Activated B cell treated with CpG ODN at 0.5 μM for 24 hours (primary cell): ENCODE data around the gene GXYLT2. TPM values are rescaled to one million over a fixed set of nuclear protein-coding genes. Genes with fewer than 3 reads are reported as not detected.

Experiments used
- ATAC-seq: fragments of 200-7000 bp; cut with Tn5 transposase; one replicate; pipeline ENCODE4 v1.10.0; 2021; ENCODE audit warnings: low read depth, mild to moderate bottlenecking, moderate library complexity
- CTCF ChIA-PET: fragments of 350-600 bp; sonication (Branson Sonifier 250); formaldehyde crosslinking; loops from one replicate; lab custom pipeline; 2021; ENCODE audit warnings: antibody characterized with exemption; lab: Charles Lee
- POLR2A ChIA-PET: fragments of 350-600 bp; sonication (Branson Sonifier 250); formaldehyde crosslinking; loops from one replicate; lab custom pipeline; 2021; ENCODE audit warnings: antibody characterized with exemption; lab: Charles Lee
- DNase-seq: peaks from one replicate; pipeline ENCODE4 v3.0.0; 2022
- H3K27ac Mint-ChIP-seq: one replicate; pipeline ENCODE4 v1.8.0; 2020; ENCODE audit warnings: mixed read lengths
- H3K27me3 Mint-ChIP-seq: one replicate; pipeline ENCODE4 v1.8.0; 2021; ENCODE audit warnings: mixed read lengths
- H3K36me3 Mint-ChIP-seq: one replicate; pipeline ENCODE4 v1.8.0; 2021; ENCODE audit warnings: low read depth, mixed read lengths
- H3K4me1 Mint-ChIP-seq: one replicate; pipeline ENCODE4 v1.8.0; 2021; ENCODE audit warnings: mixed read lengths
- H3K4me3 Mint-ChIP-seq: one replicate; pipeline ENCODE4 v1.8.0; 2020; ENCODE audit warnings: mild to moderate bottlenecking, mixed read lengths
- H3K9me3 Mint-ChIP-seq: one replicate; pipeline ENCODE4 v1.8.0; 2020; ENCODE audit warnings: mixed read lengths
- intact Hi-C: fragments of 100-400 bp; cut with micrococcal nuclease; formaldehyde crosslinking; loops from one replicate; pipeline ENCODE4 v1.15.1; 2024
- total RNA-seq: library from RNA; stranded (reverse); gene quantifications from 2 replicates; pipeline ENCODE4 v1.2.3, GENCODE V29; 2022
- TF ChIP-seq, protein P1 (sequence below): fragments of 200-600 bp; IDR thresholded peaks from one replicate; pipeline ENCODE4 v1.8.0; 2022; ENCODE audit warnings: antibody characterized with exemption, mild to moderate bottlenecking

The GXYLT2 gene
- total RNA-seq, 1 donor from 2014 or later, result not detected

DNA sequence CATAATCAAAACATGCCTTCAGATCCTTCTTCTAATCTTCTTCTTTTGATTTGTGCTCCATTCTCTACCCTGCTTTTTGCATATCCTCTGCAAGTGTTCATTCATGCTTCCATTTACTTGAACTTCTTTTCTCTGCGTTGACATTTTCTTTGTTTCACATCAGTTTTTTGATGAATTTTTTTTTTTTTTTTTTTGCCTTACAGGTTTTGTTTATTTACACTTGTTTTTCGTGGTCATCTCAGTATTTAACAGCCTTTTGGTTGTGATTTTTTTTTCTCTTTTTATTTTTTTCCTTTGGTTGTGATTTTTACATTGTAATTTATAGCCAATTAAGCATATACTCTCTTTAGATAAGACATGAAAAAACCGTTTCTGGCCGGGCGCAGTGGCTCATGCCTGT is 27.8 kb upstream of the GXYLT2 start:
- Mint-ChIP-seq H3K9me3 (no peaks in the 10 kb centered on the region), H3K4me3 (no peak overlapping the region), H3K4me1 (no peaks in the 10 kb centered on the region), H3K36me3 (no peaks in the 10 kb centered on the region), H3K27me3 (peaks cover 5% of the 10 kb centered on the region), H3K27ac (no peak overlapping the region)
- ChIA-PET POLR2A (no interaction called here), CTCF (no interaction called here)
- ATAC-seq, result no peak
- TF ChIP-seq, protein P1, sequence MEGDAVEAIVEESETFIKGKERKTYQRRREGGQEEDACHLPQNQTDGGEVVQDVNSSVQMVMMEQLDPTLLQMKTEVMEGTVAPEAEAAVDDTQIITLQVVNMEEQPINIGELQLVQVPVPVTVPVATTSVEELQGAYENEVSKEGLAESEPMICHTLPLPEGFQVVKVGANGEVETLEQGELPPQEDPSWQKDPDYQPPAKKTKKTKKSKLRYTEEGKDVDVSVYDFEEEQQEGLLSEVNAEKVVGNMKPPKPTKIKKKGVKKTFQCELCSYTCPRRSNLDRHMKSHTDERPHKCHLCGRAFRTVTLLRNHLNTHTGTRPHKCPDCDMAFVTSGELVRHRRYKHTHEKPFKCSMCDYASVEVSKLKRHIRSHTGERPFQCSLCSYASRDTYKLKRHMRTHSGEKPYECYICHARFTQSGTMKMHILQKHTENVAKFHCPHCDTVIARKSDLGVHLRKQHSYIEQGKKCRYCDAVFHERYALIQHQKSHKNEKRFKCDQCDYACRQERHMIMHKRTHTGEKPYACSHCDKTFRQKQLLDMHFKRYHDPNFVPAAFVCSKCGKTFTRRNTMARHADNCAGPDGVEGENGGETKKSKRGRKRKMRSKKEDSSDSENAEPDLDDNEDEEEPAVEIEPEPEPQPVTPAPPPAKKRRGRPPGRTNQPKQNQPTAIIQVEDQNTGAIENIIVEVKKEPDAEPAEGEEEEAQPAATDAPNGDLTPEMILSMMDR, result no peak
- no peak for DNase-seq
- intact Hi-C loops, result no loop called here

GRCh38 chr3:72860846-72861245 is 27.0 kb upstream of the GXYLT2 start:
- intact Hi-C loops, result no loop called here
- DNase-seq (no peak), ATAC-seq (no peak)
- no peaks in the 10 kb centered on the region for H3K4me1 Mint-ChIP-seq
- TF ChIP-seq, protein P1, result no peak
- H3K36me3 Mint-ChIP-seq, result no peaks in the 10 kb centered on the region
- no peak overlapping the region for H3K4me3 Mint-ChIP-seq
- ChIA-PET POLR2A (no interaction called here), CTCF (no interaction called here)
- H3K27ac Mint-ChIP-seq, result no peak overlapping the region
- H3K27me3 Mint-ChIP-seq, result no peaks in the 10 kb centered on the region
- no peaks in the 10 kb centered on the region for H3K9me3 Mint-ChIP-seq

- no peak for DNase-seq
- CTCF ChIA-PET, result no interaction called here
- peaks cover 6% of the 10 kb centered on the region for H3K27me3 Mint-ChIP-seq
- H3K9me3 Mint-ChIP-seq, result no peaks in the 10 kb centered on the region
- H3K27ac Mint-ChIP-seq, result no peak overlapping the region
- ATAC-seq, result no peak
- no peaks in the 10 kb centered on the region for H3K4me1 Mint-ChIP-seq
- no peak overlapping the region for H3K4me3 Mint-ChIP-seq
- POLR2A ChIA-PET, result no interaction called here
- intact Hi-C loops, result no loop called here
- TF ChIP-seq, protein P1, result no peak
- H3K36me3 Mint-ChIP-seq, result no peaks in the 10 kb centered on the region
These were observed 25.3 kb upstream of the GXYLT2 start for GRCh38 chr3:72862314-72863090.

GRCh38 chr3:72872183-72872582 is 15.7 kb upstream of the GXYLT2 start:
- intact Hi-C loops, result no loop called here
- Mint-ChIP-seq H3K27ac (no peak overlapping the region), H3K36me3 (no peaks in the 10 kb centered on the region), H3K27me3 (peaks cover 8% of the 10 kb centered on the region), H3K4me3 (no peak overlapping the region), H3K4me1 (no peaks in the 10 kb centered on the region), H3K9me3 (no peaks in the 10 kb centered on the region)
- TF ChIP-seq, protein P1, result no peak
- DNase-seq, result no peak
- CTCF ChIA-PET, result no interaction called here
- ATAC-seq, result no peak
- POLR2A ChIA-PET, result no interaction called here

- POLR2A ChIA-PET, result interaction anchor here (1.1 kb wide), 1 partner anchor 14 kb away, joined by 3 read pairs; no protein-coding TSS in a partner anchor
- peak overlapping the region; percentile 70 for H3K4me3 Mint-ChIP-seq
These were observed 522 bp upstream of the GXYLT2 start for GRCh38 chr3:72887343-72887704.

More at GRCh38 chr3:72887343-72887704, 522 bp upstream of the GXYLT2 start:
- peaks cover 12% of the 10 kb centered on the region for H3K4me1 Mint-ChIP-seq
- no peaks in the 10 kb centered on the region for H3K36me3 Mint-ChIP-seq
- no peak for DNase-seq
- intact Hi-C loops, result no loop called here
- TF ChIP-seq, protein P1, result no peak
- peaks cover 66% of the 10 kb centered on the region for H3K27me3 Mint-ChIP-seq
- no peak overlapping the region for H3K27ac Mint-ChIP-seq
- no peak for ATAC-seq
- CTCF ChIA-PET, result interaction anchor here (1.4 kb wide), 1 partner anchor 36 kb away, joined by 3 read pairs; no protein-coding TSS in a partner anchor
- H3K9me3 Mint-ChIP-seq, result peaks cover 10% of the 10 kb centered on the region
